ENCODE measurements around the gene F2RL1.

The F2RL1 gene

GRCh38 chr5:76838481-76839261 lies 19.8 kb downstream of the F2RL1 start (continued):
- TF ChIP-seq ZBTB10 (tag by site-specific recombination; IDR thresholded peaks at IDR 0.05) (no peak), ZNF169 (tag by site-specific recombination; IDR thresholded peaks at IDR 0.05) (no peak), ZNF37A (tag by site-specific recombination; IDR thresholded peaks at IDR 0.05) (no peak), ZNF645 (tag by site-specific recombination; IDR thresholded peaks at IDR 0.05) (no peak), ZNF433 (tag by site-specific recombination; IDR thresholded peaks at IDR 0.05; ENCODE audit: low read depth) (no peak), ZSCAN5A (tag by site-specific recombination; IDR thresholded peaks at IDR 0.05) (no peak), CTCF (tag by site-specific recombination; IDR thresholded peaks at IDR 0.05) (no peak), ZNF202 (tag by site-specific recombination; IDR thresholded peaks at IDR 0.05; ENCODE audit: borderline replicate concordance) (no peak), GLIS2 (tag by site-specific recombination; IDR thresholded peaks at IDR 0.05) (no peak), ZNF155 (tag by site-specific recombination; IDR thresholded peaks at IDR 0.05) (no peak), ZXDB (tag by site-specific recombination; IDR thresholded peaks at IDR 0.05) (peak; percentile 69), KLF7 (tag by site-specific recombination; IDR thresholded peaks at IDR 0.05; ENCODE audit: borderline replicate concordance) (no peak), ZNF266 (tag by site-specific recombination; IDR thresholded peaks at IDR 0.05; ENCODE audit: low read depth) (no peak), ZNF416 (tag by site-specific recombination; IDR thresholded peaks at IDR 0.05) (no peak), ZSCAN16 (tag by site-specific recombination; IDR thresholded peaks at IDR 0.05) (no peak), ZNF560 (tag by site-specific recombination; IDR thresholded peaks at IDR 0.05; ENCODE audit: borderline replicate concordance) (no peak), ATF2 (tag by site-specific recombination; IDR thresholded peaks at IDR 0.05; ENCODE audit: low read depth) (no peak), ZNF114 (tag by site-specific recombination; IDR thresholded peaks at IDR 0.05) (no peak), ZNF184 (tag by site-specific recombination; IDR thresholded peaks at IDR 0.05) (no peak; the same call in 1 of the 2 replicates), ZNF768 (tag by site-specific recombination; IDR thresholded peaks at IDR 0.05) (no peak), AEBP2 (tag by site-specific recombination; IDR thresholded peaks at IDR 0.05; ENCODE audit: borderline replicate concordance) (no peak), ZNF391 (tag by site-specific recombination; IDR thresholded peaks at IDR 0.05; ENCODE audit: borderline replicate concordance, low read depth) (no peak), ZNF280C (tag by site-specific recombination; IDR thresholded peaks at IDR 0.05) (no peak), ZSCAN4 (tag by site-specific recombination; IDR thresholded peaks at IDR 0.05) (no peak), ZNF2 (tag by site-specific recombination; IDR thresholded peaks at IDR 0.05) (no peak), ZNF394 (tag by site-specific recombination; IDR thresholded peaks at IDR 0.05; ENCODE audit: borderline replicate concordance) (no peak)
